ENCODE data around the gene NELL1.

DNA sequence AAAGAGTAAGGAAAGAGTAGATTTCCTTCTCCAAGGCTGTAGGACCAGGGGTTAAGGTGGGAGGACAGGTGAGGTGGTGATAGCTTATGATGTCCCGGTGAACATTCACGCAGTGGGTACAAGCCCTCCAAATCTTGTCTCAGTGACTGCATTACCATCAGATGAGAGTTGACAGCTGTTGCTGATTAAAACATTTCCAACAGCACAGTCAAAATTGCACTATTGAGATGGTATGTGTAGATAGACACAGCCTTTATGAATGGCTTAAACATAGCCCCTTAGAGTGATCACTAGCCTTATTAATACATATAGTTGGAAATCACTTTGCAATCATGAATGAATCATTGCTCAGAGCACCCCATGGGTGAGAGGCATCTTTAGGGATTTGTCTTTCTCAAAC lies 7.3 kb downstream of the NELL1 start:
- TF ChIP-seq, protein P1, sequence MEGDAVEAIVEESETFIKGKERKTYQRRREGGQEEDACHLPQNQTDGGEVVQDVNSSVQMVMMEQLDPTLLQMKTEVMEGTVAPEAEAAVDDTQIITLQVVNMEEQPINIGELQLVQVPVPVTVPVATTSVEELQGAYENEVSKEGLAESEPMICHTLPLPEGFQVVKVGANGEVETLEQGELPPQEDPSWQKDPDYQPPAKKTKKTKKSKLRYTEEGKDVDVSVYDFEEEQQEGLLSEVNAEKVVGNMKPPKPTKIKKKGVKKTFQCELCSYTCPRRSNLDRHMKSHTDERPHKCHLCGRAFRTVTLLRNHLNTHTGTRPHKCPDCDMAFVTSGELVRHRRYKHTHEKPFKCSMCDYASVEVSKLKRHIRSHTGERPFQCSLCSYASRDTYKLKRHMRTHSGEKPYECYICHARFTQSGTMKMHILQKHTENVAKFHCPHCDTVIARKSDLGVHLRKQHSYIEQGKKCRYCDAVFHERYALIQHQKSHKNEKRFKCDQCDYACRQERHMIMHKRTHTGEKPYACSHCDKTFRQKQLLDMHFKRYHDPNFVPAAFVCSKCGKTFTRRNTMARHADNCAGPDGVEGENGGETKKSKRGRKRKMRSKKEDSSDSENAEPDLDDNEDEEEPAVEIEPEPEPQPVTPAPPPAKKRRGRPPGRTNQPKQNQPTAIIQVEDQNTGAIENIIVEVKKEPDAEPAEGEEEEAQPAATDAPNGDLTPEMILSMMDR (IDR thresholded peaks at IDR 0.05 in 4 of 5, conservative IDR thresholded peaks at IDR 0.05 in 1 of 5) = no peak
- no peak for TF ChIP-seq POLR2A (IDR thresholded peaks at IDR 0.05)
